Activated CD4-positive, alpha-beta T cell treated with anti-CD3 and anti-CD28 coated beads, Interleukin-10, Interleukin-2, amounts not matched to agents 100 ng/mL and 50 ng/mL, durations not matched to agents 16 hours and 8 hours (primary cell): ENCODE measurements around the gene RMND5A.
"Not testable (repeated sequence)": the region's sequence is repeated elsewhere in the genome, so short reads cannot be mapped to it uniquely, and the experiment has no call there.

ENCODE experiments used
- DNase-seq: peaks from one replicate; pipeline ENCODE4 v3.0.0-alpha.2; 2020

RMND5A gene

GRCh38 chr2:86719637-86720539, at the start of gene RMND5A:
Gene RMND5A, plus strand, starts transcription at chr2:86720291. Its CDS starts 377 bp downstream, at chr2:86720668.
- peak; percentile 95 for DNase-seq

GRCh38 chr2:86671337-86671981, 48.6 kb upstream of the RMND5A start:
- DNase-seq = no peak

GRCh38 chr2:86672027-86672545, 48.0 kb upstream of the RMND5A start:
- DNase-seq = no peak

- DNase-seq = no peak
Measured at GRCh38 chr2:86673011-86673410, 47.1 kb upstream of the RMND5A start.

- no peak for DNase-seq
Measured at GRCh38 chr2:86673986-86674670, 46.0 kb upstream of the RMND5A start.

GRCh38 chr2:86675104-86675503, 45.0 kb upstream of the RMND5A start:
- no peak for DNase-seq

- DNase-seq = no peak
Measured at GRCh38 chr2:86675511-86676015, 44.5 kb upstream of the RMND5A start.

GRCh38 chr2:86677816-86678215, 42.3 kb upstream of the RMND5A start:
- DNase-seq = no peak

GRCh38 chr2:86679036-86679435, 41.1 kb upstream of the RMND5A start:
- DNase-seq = no peak

- no peak for DNase-seq
Measured at GRCh38 chr2:86685351-86685750, 34.7 kb upstream of the RMND5A start.

GRCh38 chr2:86686460-86686859, 33.6 kb upstream of the RMND5A start:
- no peak for DNase-seq

- DNase-seq = no peak
Measured at GRCh38 chr2:86686905-86687304, 33.2 kb upstream of the RMND5A start.

- peak; percentile 6 for DNase-seq
Measured at GRCh38 chr2:86695053-86695691, 24.9 kb upstream of the RMND5A start.

- no peak for DNase-seq
Measured at GRCh38 chr2:86697551-86698104, 22.5 kb upstream of the RMND5A start.

GRCh38 chr2:86700690-86701089, 19.4 kb upstream of the RMND5A start:
- DNase-seq = no peak

GRCh38 chr2:86703704-86704361, 16.3 kb upstream of the RMND5A start:
- DNase-seq = no peak

- DNase-seq = no peak
Measured at GRCh38 chr2:86704459-86704971, 15.6 kb upstream of the RMND5A start.

GRCh38 chr2:86706220-86706619, 13.9 kb upstream of the RMND5A start:
- no peak for DNase-seq

GRCh38 chr2:86706935-86707334, 13.2 kb upstream of the RMND5A start:
- no peak for DNase-seq

GRCh38 chr2:86708126-86708525, 12.0 kb upstream of the RMND5A start:
- DNase-seq = not testable (repeated sequence)

- DNase-seq = not testable (repeated sequence)
Measured at GRCh38 chr2:86714579-86715173, 5.4 kb upstream of the RMND5A start.
